ENCODE measurements around the gene ABLIM3.

ABLIM3 gene

DNA sequence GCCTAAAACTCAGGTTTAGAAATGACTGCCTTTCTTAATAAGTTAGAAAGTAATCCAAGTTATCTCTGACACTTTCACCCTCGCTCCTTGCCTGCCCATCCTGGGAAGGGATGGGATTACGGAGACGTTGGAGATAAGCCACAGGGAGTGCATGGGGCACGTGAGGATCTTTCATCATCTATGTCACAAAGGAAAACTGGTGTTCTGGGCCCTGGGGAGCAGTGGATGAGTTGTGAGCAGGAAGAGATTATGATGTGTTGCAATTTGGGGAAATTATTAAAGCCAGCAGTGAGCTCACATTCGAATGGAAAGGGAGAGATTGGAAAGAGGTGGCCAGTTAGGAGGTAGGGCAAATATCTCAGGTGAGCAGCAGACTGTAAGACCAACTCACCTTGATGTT is 143.2 kb downstream of the ABLIM3 start:
- DNase-seq = no peak

DNA sequence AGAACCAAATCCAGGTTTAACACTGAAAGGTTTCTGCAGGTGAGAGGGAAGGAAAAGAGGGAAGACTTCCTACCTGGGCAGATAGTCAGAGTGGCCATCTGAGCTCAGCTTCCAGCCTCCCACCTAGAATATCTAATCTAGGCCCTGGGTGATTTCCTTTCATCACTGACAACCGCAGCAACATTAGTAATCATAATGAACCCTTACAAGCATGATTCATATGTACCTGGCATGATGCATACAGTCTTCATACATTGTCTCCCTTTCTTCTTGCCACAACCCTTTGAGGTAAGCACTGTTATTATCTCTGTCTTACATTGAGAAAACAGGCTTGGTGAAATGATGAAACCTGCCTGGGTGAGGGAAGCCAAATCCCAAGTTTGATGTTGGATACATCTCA is 143.9 kb downstream of the ABLIM3 start:
- no peak for DNase-seq

DNA sequence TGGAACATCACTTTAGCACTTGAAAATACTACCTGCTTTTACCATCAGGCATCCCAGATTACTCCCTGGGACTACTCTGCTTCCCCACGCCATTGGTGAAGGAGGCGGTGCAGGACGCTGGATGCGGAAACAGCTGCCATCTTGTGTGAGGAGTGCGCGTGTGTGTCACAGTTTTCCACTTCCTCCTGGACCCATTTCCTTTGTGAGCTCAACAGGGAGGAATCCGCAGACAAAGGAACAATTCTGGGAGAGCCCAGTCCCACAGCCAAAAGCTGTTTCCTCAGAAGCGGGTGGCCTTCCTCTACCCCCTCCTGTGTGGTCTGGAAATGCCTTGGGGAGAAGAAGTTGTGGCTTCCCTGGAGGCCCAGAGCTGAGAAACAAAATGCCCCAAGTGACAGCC is 147.1 kb downstream of the ABLIM3 start:
- DNase-seq = no peak

DNA sequence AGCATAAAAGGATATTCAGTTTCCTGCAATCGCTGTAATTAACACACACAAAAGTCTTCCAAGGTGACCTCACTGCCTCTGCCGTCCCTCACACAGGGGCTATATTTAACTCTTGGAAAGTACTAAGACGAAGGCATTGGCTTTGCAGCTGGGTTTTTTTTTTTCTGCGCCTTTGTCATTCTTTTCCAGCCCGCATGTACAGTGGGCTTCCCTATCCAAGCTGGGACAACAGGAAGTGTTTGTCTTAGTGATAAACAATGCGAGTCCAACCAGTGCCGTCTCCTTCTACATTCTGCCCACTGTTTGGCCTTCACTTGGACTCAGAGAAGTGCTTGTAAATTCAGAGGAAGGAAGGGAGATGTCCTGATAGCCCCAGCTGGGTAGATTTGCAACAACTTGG is 148.0 kb downstream of the ABLIM3 start:
- no peak for DNase-seq

DNA sequence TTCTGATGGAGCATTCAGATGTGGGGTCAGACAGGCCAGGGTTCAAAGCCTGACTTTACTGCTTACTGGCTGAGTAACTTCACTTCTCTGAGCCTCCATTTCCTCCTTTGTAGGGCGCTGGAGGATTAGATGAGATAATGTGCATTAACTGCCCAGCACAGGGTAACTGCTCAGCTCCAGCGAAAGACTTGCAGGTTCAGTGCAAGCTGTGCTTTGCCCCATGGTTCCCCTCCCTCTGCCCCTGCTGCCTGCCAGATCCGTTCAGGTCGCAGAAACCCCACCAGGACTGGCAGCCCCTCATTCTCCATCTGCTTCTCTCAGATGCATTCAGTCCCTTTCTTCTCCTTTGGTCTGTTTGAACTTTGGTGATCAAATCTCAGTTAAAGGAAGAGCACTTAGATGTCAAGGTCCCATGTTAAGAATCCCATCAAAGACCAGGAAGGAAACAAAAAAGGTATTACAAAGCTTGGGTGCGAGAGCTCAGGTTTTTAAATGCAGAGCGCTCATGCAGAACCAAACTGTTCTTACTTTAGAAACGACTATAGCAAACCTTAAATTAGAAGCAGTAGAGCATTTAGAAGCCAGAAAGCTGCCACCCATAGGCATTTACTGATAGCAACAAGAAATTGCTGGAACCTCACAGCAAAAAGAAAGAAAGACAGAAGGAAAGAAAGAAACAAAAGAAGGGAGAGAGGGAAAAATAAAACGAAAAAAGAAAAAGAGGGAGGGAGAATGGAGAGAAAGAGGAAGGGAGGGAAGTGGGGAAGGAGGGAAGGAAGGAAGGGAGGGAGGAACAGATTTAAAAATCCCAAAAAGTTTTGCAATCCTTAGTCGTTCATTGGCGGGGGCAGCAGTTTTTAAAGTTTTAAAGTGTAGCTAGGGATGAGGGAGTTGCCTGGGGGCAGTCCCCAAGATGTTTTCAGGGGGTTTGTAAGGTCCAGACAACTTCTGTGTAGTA is 153.9 kb downstream of the ABLIM3 start:
- no peak for DNase-seq

DNA sequence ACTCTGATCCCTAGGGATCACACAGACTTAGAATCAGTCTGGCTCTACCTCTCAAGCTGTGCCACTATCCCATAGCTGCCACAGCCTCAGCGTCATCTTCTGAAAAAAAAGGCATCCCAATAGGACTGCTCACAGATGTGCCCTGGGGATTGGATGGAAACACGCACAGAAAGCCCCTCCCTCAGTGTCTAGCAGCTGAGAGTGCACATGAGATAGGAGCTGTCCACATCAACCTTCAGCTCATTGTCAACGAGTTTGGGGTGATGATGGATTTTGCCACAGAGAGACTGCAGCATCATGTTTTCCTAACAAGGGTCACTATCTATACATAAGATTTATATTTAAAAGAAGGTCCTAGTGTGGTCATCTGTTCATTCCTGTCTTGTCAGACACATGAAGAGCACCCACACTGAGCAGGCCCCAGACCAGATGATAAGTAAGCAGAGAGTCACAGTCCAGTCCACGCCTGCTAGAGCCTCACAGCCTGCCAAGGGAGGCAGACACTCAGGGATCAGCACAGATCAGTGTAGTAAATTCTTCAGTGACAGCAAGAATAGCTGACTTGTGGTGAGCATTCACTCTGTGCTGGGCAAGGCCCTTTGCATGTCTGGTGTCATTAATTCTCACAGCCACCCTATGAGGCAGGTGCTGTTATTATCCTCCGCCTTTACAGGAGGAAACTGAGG is 156.2 kb downstream of the ABLIM3 start:
- no peak for DNase-seq

DNA sequence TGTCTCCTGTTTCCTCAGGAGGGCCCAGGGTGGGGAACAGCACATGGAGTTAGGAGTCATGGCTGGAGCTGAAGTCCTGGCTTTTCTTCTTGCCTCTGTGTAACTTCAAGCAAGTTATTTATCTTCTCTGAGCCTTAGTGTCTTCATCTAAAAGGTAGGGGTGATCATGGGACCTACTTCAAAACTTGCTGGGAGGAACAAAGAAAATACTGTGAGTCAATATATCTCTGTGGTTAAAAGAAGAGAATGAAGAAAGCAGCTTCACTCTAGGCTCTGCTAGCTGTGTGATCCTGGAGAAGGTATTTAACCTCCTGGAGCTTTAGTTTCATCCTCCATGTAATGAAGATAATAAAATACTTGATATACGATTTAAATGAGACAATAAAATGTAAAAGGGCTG is 156.9 kb downstream of the ABLIM3 start:
- DNase-seq = no peak

DNA sequence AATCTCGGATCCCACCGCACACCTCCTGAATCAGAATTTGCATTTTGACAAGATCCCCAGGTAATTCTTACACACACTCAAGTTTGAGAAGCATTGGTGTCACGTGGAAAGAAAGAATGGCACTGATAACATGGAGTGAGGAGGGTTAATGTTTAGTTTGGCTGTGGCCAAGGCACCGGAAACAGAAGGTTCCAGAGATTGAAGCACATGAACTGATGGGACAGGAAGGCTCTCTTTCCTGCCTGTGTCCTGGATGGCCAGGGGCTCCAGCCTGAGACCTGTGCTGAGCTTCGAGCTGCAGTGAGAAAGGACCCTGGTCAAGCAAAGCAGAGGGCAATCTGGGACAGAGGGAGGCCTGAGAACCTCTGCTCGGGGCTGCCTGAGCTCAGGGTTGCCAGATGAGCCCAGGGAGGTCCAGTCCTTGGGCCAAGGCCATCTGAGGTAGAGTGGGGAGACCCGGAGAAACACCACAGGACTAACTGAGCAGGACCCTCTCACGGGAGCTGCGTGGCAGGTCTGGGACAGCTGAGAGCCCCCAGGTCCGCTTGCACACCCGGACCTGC is 157.6 kb downstream of the ABLIM3 start:
- no peak for DNase-seq

DNA sequence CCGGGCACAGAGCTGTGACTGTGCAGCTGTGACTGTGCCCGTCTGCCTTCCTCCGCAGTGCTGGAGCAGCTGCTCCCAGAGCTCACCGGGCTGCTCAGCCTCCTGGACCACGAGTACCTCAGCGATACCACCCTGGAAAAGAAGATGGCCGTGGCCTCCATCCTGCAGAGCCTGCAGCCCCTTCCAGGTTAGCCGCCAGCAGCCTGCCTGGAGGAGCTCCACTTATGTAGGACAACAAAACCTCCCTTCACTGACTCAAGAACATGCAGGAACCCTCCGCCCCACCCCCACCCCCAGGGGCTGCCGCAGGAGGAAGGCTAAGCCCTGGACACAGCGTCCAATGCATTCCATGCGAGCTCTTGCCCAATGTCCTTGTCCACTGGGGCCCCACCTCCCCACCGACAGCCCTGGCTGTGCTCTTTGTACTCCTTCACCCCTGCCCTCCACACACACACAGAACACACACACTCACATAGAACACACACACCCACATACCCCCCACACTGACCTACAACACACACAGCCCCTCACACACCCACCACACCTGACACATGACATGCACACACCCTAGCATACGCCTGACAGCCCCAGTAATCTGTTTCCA is 158.3 kb downstream of the ABLIM3 start:
- DNase-seq = no peak

DNA sequence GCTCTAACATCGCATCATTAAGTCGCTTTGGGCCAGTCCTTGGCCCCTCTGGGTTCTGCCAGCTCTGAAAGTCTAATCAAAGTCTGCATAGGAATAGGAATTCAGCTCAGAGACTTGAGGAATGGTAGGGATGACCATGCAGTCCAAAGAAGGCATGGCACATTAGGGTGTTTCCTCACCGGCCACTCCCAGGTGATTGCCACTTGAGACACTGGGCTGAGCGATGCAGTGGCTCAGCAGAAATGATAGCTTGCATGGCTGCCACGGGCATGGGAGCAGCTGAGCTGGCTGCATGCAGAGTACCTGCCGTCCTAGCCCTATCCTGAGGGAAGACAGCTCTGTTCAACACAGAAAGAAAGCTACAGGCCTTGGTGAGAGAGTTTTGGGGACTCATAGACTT is 159.1 kb downstream of the ABLIM3 start:
- DNase-seq = no peak

DNA sequence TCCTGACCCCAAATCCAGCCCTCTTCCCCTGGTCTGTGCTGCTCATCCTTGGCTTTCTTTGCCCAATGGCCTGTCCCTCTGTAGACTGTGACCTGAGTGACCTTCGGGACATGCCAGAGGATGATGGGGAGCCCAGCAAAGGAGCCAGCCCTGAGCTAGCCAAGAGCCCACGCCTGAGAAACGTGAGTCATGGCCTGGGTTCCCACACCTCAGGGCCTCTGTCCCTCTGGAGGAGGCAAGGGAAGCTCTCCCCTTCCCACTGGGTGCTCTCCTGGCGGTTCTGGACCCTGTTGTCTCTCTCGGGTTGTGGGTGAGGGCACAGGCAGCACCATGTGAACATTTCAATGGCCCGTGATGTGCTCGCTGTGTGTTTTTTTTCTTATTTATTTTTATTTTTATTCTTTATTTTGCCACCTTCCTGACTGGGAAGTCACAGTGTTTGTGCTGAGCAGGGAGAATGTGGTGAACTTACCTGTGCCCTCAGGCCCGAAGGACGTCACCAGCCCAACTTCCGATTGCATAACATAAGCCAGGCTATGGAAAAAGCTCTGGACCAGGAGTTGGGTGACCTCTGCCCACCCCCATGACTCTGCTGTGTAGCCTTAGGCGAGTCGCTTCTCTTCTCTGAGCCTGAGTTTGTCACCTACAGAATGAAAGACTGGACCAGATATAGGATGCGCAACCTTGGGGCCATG is 159.9 kb downstream of the ABLIM3 start:
- no peak for DNase-seq

DNA sequence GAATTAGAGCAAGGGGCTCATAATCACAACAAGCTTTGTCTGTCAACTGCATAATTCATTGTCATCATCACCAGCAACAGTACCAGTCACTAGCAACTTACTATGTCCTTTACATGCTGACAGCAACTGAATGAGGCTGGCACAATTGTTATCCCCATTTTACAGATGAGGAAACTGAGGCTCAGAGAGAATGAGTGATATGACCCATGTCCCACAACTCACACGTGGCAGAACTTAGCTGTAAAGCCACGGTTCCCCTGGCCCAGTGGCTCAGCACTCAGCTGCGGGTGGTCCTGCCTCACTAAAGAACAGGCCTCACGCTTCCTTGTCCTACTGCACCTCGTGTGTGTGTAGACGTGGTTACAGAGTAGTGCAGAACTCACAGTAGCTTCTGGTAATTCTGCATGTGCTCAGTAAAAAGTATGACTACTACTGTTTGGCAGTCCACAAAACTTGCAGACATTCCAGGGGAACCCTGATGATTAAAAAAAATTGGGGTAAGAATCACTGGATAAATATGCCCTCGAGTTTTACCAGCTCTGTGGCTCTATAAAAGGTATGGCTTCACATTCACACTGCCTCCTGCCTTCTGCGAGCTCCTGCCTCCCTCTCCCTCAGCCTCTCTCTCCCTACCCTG is 160.6 kb downstream of the ABLIM3 start:
- DNase-seq = no peak

DNA sequence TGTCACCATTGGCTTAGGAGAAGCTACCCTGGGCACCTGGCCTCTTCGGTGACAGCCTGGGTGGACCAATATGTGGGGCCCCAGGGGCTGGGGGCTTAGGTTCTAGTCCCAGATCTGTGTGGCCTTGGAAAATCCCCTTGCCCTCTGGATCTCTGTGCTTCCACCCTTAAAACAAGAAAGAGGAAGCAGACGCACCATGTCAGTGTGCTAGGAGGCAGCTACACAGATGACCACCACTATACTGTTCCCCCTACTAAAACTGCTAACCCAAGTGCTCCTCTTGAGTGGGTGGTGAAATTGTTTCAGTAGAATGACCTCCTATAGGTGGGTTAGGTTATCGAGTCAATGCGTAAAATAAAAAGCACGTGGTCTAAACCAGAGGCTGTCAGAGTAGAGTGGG is 161.3 kb downstream of the ABLIM3 start:
- no peak for DNase-seq

DNA sequence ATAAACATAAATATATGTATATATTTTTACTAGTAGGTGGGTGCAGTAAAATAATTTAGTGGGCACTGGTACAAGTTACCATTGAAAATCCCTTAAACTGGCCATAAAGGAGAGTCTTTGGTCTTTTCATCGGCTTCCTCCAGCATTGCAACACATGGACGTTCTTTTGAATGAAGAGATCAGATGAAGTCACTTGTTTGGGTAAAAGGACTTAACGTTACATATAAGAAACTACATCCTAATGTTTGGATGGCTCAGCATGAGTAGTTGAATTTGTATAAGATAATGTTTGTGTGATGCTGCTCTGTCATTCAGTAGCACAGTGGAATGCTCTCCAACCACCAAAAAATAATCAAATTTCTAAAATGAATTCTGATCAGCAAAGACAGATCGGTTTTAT is 161.9 kb downstream of the ABLIM3 start:
- no peak for DNase-seq

DNA sequence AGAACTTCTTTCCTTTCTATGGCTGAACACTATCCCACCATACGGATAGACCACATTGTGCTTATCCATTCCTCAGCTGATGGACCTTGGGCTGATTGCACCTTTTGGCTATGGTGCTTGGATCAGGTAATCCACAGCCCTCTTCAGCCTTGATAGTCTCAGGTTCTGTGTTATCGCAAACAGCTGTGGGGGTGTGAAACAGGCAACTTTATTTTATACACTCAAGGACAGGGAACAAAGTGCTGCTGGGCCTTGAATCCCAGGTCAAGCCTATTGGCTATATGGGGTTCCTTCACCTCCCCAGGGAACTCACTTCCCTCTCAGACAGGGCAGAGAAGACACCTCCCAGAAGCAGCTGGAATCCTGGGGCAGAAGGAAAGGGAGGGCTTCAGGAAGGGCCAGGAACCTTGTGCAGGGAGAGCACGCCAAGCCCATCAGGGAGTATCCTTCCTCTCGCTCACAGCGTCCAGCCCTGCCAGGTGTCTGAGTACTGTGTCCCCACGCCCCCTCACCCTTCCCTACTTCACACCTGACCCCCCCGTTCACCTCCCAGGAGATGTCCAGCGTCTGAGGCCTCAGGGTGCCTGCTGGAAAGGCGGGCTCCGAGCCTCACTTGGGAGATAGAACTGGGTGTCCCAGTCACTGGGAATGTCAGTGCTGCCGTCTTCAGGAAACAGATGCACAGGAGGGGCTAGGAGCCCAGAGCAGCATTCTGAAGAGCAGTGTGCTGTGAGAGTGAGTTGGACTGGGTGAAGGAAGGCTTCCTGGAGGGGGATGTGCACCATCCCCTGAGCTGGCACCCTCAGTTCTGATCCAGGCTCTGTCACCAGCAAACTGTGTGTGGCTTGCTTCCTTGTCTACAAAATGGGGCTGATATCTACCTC is 163.1 kb downstream of the ABLIM3 start:
- no peak for DNase-seq

DNA sequence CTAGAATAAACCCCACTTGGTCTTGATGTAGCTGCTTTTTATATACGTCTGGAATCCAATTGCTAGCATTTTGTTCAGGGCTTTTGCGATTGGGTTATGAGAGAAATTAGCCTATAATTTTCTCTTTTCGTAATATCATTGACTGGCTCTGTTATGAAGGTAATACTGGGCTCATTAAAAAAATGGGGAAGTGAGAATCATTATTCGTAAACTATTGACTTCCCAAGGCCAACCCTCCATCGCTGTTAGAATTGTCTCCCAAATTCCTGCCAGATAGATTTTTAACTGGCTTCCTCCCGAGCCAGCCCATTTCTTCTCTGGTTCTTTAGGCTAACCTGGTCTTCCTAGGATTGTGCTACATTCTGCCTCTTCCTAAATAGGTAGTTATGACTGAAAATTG is 168.1 kb downstream of the ABLIM3 start:
- no peak for DNase-seq

All from SHP77 treated with DMSO at 0.1 percent for 48 hours (cell line).